K562 (cell line): Measurements from ENCODE around the gene VPS11. TPM values are rescaled to one million over a fixed set of nuclear protein-coding genes. Genes with fewer than 3 reads are reported as not detected.

Source experiments
- ATAC-seq: fragments of 200-7000 bp; cut with Tn5 transposase; 3 replicates; pipeline ENCODE4 v1.9.1; 2020; ENCODE audit warnings: moderate library complexity
- BruUV-seq: library from RNA; stranded (reverse); fragments of 400-500 nt; replicated peaks from 2 replicates; lab custom pipeline; 2021; lab: Mats Ljungman, UMichigan
- CTCF ChIA-PET: fragments of 300-600 bp; formaldehyde crosslinking; extraction: SDS; loops from one replicate; lab custom pipeline; 2021; ENCODE audit warnings: low intra/inter-chr PET ratio; lab: Yijun Ruan, JAX
- POLR2A ChIA-PET: fragments of 300-600, 350-650 bp; sonication (Branson Sonifier 250); formaldehyde crosslinking; extraction: SDS; loops from one replicate; lab custom pipeline; 2021; ENCODE audit warnings: antibody characterized with exemption, inconsistent platforms; lab: Yijun Ruan, JAX
- DNase-seq, 4 experiments: peaks; one replicate each; pipeline versions ENCODE4 v3.0.0 to v3.0.0-alpha.2; 2011 to 2018; ENCODE audit warnings: low spot score in 3 of 4, mixed read lengths in 3 of 4; ENCODE audit errors: extremely low read depth in 1 of 4
- FAIRE-seq: peaks from 2 replicates; lab custom pipeline; 2011; peaks lifted over from hg19 to GRCh38; lab: Jason Lieb, UNC
- H2AFZ ChIP-seq: 2 replicates; pipeline ENCODE4 v1.6.0; 2011; ENCODE audit warnings: low read depth, low read length, control low read depth, inconsistent platforms
- H3K27ac ChIP-seq: fragments of 200-600 bp; 3 replicates; pipeline ENCODE4 v1.8.0; 2011; ENCODE audit warnings: low read depth, mild to moderate bottlenecking, control low read depth, inconsistent platforms, low read length, moderate library complexity, mixed read lengths; ENCODE audit errors: extremely low read depth
- H3K27me3 ChIP-seq, 2 experiments: fragments of 300-600 bp in 1 of 2; 2 replicates in 1 of 2; 3 replicates in 1 of 2; pipeline versions ENCODE4 v1.6.0 to v1.8.0; 2011; ENCODE audit warnings: inconsistent platforms in 2 of 2, low read length in 2 of 2, mild to moderate bottlenecking in 1 of 2, mixed read lengths in 1 of 2, moderate library complexity in 1 of 2; ENCODE audit not compliant: control insufficient read depth in 2 of 2, insufficient read depth in 2 of 2
- H3K36me3 ChIP-seq: fragments of 300-600 bp; 3 replicates; pipeline ENCODE4 v1.8.0; 2011; ENCODE audit warnings: mild to moderate bottlenecking, low read length, inconsistent platforms; ENCODE audit not compliant: control insufficient read depth, insufficient read depth
- H3K4me1 ChIP-seq, 2 experiments: fragments of 200-600 bp in 1 of 2; replicated peaks in 1 of 2; 2 replicates in 1 of 2; 3 replicates in 1 of 2; pipeline versions ENCODE4 v1.5.1 to v1.8.0; 2011; ENCODE audit warnings: inconsistent platforms in 2 of 2, low read length in 2 of 2, mild to moderate bottlenecking in 1 of 2, mixed read lengths in 1 of 2, moderate library complexity in 1 of 2; ENCODE audit not compliant: control insufficient read depth in 2 of 2, insufficient read depth in 2 of 2
- H3K4me2 ChIP-seq: 2 replicates; pipeline ENCODE4 v1.6.1; 2011; ENCODE audit warnings: low read length, control low read depth, inconsistent platforms, mixed read lengths; ENCODE audit not compliant: insufficient read depth
- H3K4me3 ChIP-seq: fragments of 200-600 bp; sonication (generic), shearing (Covaris generic); 2 replicates; pipeline ENCODE4 v1.5.1; 2016; ENCODE audit warnings: control low read depth, inconsistent platforms
- H3K79me2 ChIP-seq: fragments of 200-600 bp; 3 replicates; pipeline ENCODE4 v1.8.0; 2011; ENCODE audit warnings: low read length, inconsistent platforms; ENCODE audit not compliant: control insufficient read depth, insufficient read depth
- H3K9ac ChIP-seq, 2 experiments: 2 replicates each; pipeline versions ENCODE4 v1.6.0 to v1.6.1; 2011; ENCODE audit warnings: low read depth in 2 of 2, low read length in 2 of 2, control low read depth in 1 of 2, inconsistent platforms in 1 of 2, mild to moderate bottlenecking in 1 of 2, mixed read lengths in 1 of 2; ENCODE audit not compliant: insufficient read depth in 1 of 2
- H3K9me1 ChIP-seq: one replicate; pipeline ENCODE4 v1.6.0; 2011; ENCODE audit warnings: inconsistent platforms, mild to moderate bottlenecking, low read length, moderate library complexity; ENCODE audit not compliant: control insufficient read depth, insufficient read depth
- H3K9me3 ChIP-seq: replicated peaks from 2 replicates; pipeline ENCODE4 v1.5.1; 2011; ENCODE audit warnings: low read depth, low read length, inconsistent platforms; ENCODE audit not compliant: control insufficient read depth, insufficient read depth
- H4K20me1 ChIP-seq: replicated peaks from 2 replicates; pipeline ENCODE4 v1.6.1; 2011; ENCODE audit warnings: low read length, inconsistent platforms, mixed read lengths; ENCODE audit not compliant: control insufficient read depth, insufficient read depth
- FOXK2 ChIP-seq, 2 experiments: fragments of 450-650 bp; IDR thresholded peaks in 1 of 2; conservative IDR thresholded peaks in 1 of 2; 2 replicates each; pipeline ENCODE4 v1.6.1; 2016; ENCODE audit warnings: low read depth in 2 of 2, mild to moderate bottlenecking in 1 of 2
- KLF10 ChIP-seq: fragments of 250-450 bp; sonication (Bioruptor Pico); IDR thresholded peaks from 2 replicates; pipeline ENCODE4 v1.6.1; 2021; ENCODE audit warnings: matching md5 sums
- MCM2 ChIP-seq: fragments of 450-650 bp; IDR thresholded peaks from 2 replicates; pipeline ENCODE4 v1.6.1; 2017; ENCODE audit warnings: low read depth, mild to moderate bottlenecking
- MCM7 ChIP-seq, 2 experiments: fragments of 450-650 bp; IDR thresholded peaks; 2 replicates each; pipeline ENCODE4 v1.6.1; 2016 to 2018
- RFX1 ChIP-seq: fragments of 450-650 bp; IDR thresholded peaks from 2 replicates; pipeline ENCODE4 v1.6.1; 2016; ENCODE audit warnings: mild to moderate bottlenecking, moderate library complexity
- SMAD2 ChIP-seq: fragments of 150-350 bp; IDR thresholded peaks from 2 replicates; pipeline ENCODE4 v1.6.1; 2014; ENCODE audit warnings: low read depth, mild to moderate bottlenecking, low read length
- ZNF695 ChIP-seq: fragments of 450-650 bp; formaldehyde crosslinking; IDR thresholded peaks from 2 replicates; pipeline ENCODE4 v1.4.0; 2020; ENCODE audit warnings: mild to moderate bottlenecking, moderate library complexity
- WGBS: fragments of 100-300 bp; shearing (Covaris generic); methylation state at CpG from one replicate; pipeline ENCODE4 v1.1.6; 2016; ENCODE audit warnings: low coverage, mixed read lengths; ENCODE audit not compliant: insufficient coverage; ENCODE audit errors: missing lambda C conversion rate; 5-methylcytosine and 5-hydroxymethylcytosine counted together
- in situ Hi-C: fragments of 300-500 bp; cut with MboI; formaldehyde crosslinking; loops from 4 replicates; pipeline ENCODE4 v1.15.0; 2018; ENCODE audit warnings: inconsistent platforms, mixed read lengths
- intact Hi-C: fragments of 100-400 bp; cut with micrococcal nuclease; formaldehyde crosslinking; loops from 2 replicates; pipeline ENCODE4 v1.14.2; 2022
- polyA plus RNA-seq, 8 experiments: library from polyadenylated mRNA; depleted of rRNA in 4 of 8; stranded (reverse) in 5 of 8; unstranded in 3 of 8; fragments of >200 nt; fragmentation: Nextera tagmentation in 2 of 8; fragmentation: Illumina TruSeq in 1 of 8; extraction: Ambion mirVana in 2 of 8; extraction: Trizol in 1 of 8; gene quantifications; 2 replicates each; pipeline versions ENCODE4 v1.2.1 to v1.2.3, GENCODE V29; 2011 to 2014; ENCODE audit warnings: inconsistent platforms in 1 of 8, missing spikeins in 1 of 8
- total RNA-seq, 7 experiments: library from RNA; depleted of rRNA in 6 of 7; stranded (reverse); fragments of >200 nt in 6 of 7; fragmentation: Illumina TruSeq in 2 of 7; extraction: Trizol in 2 of 7; gene quantifications; 2 replicates each; pipeline versions ENCODE4 v1.2.1 to v1.2.3, GENCODE V29; 2011 to 2021; ENCODE audit warnings: low replicate concordance in 1 of 7
- TF ChIP-seq, protein P1 (sequence below): fragments of 250-450 bp; sonication (Bioruptor Pico); IDR thresholded peaks from 2 replicates; pipeline ENCODE4 v1.4.0; 2020
- TF ChIP-seq, protein P2 (sequence below), 3 experiments: fragments of 200-800 bp in 1 of 3; fragments of 250-450 bp in 1 of 3; fragments of 450-650 bp in 1 of 3; sonication (Bioruptor Pico) in 1 of 3; sonication (Bioruptor generic) in 1 of 3; formaldehyde crosslinking in 1 of 3; IDR thresholded peaks; 2 replicates each; pipeline versions ENCODE4 v1.6.1 to v1.8.0; 2016 to 2022; ENCODE audit warnings: mild to moderate bottlenecking in 2 of 3, missing genetic modification characterization in 2 of 3, missing compliant biosample characterization in 1 of 3, moderate library complexity in 1 of 3
- TF ChIP-seq, protein P3 (sequence below): fragments of 450-650 bp; IDR thresholded peaks from 2 replicates; pipeline ENCODE4 v1.6.1; 2016; ENCODE audit warnings: missing biosample characterization, missing genetic modification characterization
- TF ChIP-seq, protein P4 (sequence below): sonication (generic); formaldehyde crosslinking; IDR thresholded peaks from 2 replicates; pipeline ENCODE4 v1.8.0; 2022; ENCODE audit warnings: missing genetic modification reagents, mild to moderate bottlenecking, borderline replicate concordance

VPS11 gene
- total and polyA plus RNA-seq, 9 of the 15 experiments (the other 6 are each of a cell fraction or from before 2014, with no cell fraction given), result 14.1 to 35.5 (median 27.5) TPM

DNA sequence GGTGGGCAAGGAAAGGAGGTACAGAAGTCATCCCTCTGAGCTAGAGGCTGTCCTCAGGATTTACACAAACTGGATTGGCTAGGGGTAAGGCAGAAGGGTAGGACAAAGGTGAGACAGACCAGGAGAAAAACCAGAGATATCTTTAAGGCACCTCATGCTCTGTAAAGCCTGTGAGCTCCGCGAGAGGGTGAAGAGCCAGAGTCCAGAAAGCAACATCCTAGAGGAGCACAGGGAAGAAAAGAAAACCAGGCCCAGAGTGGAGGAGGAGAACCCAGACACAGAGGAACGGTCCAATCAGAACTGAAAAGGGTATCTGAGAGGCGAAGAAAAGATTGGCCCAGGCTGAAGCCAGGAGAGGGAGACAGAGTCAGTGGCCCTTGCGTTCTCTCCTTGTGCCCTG lies 42.1 kb upstream of the VPS11 start:
- peaks cover 62% of the 10 kb centered on the region for H3K79me2 ChIP-seq
- intact Hi-C loops (no loop called here), in situ Hi-C loops (no loop called here)
- peaks cover 85% of the 10 kb centered on the region for H3K36me3 ChIP-seq
- H3K9ac ChIP-seq, result peak overlapping the region in 1 of 2 experiments; percentile 75; a peak in 1 of 4 replicates
- H3K4me3 ChIP-seq, result no peak overlapping the region
- no peak overlapping the region for H3K4me2 ChIP-seq
- BruUV-seq, result no TSS peak
- peak overlapping the region; percentile 5; the same call in 2 of the 3 replicates for H3K27ac ChIP-seq
- no peak overlapping the region for H2AFZ ChIP-seq
- no peaks in the 10 kb centered on the region for H3K27me3 ChIP-seq
- FAIRE-seq (no peak), DNase-seq (peak in 1 of 4 experiments; percentile 8), ATAC-seq (no peak)
- peaks cover 22% of the 10 kb centered on the region for H4K20me1 ChIP-seq
- no peaks in the 10 kb centered on the region for H3K9me1 ChIP-seq
- POLR2A ChIA-PET, result interaction anchor here (1.0 to 5.2 kb wide), 4 partner anchors 12 to 67 kb away, joined by 3 to 33 read pairs (median 11); partner anchors contain the start of gene HYOU1
- peaks cover 49 to 50% of the 10 kb centered on the region in 2 experiments for H3K4me1 ChIP-seq
- H3K9me3 ChIP-seq, result no peaks in the 10 kb centered on the region
- 91% methylated on average over 5 of the region's 5 CpGs for WGBS
- CTCF ChIA-PET, result no interaction called here
- TF ChIP-seq MCM2 (no peak), MCM7 (IDR thresholded peaks at IDR 0.05) (no peak), KLF10 (CRISPR knock-in tag) (no peak), SMAD2 (no peak), RFX1 (no peak), FOXK2 (conservative IDR thresholded peaks at IDR 0.05 in 1 of 2, IDR thresholded peaks at IDR 0.05 in 1 of 2; ENCODE audit: low read depth in 2 of 2) (no peak), ZNF695 (CRISPR knock-in tag) (no peak)
- TF ChIP-seq, protein P1, sequence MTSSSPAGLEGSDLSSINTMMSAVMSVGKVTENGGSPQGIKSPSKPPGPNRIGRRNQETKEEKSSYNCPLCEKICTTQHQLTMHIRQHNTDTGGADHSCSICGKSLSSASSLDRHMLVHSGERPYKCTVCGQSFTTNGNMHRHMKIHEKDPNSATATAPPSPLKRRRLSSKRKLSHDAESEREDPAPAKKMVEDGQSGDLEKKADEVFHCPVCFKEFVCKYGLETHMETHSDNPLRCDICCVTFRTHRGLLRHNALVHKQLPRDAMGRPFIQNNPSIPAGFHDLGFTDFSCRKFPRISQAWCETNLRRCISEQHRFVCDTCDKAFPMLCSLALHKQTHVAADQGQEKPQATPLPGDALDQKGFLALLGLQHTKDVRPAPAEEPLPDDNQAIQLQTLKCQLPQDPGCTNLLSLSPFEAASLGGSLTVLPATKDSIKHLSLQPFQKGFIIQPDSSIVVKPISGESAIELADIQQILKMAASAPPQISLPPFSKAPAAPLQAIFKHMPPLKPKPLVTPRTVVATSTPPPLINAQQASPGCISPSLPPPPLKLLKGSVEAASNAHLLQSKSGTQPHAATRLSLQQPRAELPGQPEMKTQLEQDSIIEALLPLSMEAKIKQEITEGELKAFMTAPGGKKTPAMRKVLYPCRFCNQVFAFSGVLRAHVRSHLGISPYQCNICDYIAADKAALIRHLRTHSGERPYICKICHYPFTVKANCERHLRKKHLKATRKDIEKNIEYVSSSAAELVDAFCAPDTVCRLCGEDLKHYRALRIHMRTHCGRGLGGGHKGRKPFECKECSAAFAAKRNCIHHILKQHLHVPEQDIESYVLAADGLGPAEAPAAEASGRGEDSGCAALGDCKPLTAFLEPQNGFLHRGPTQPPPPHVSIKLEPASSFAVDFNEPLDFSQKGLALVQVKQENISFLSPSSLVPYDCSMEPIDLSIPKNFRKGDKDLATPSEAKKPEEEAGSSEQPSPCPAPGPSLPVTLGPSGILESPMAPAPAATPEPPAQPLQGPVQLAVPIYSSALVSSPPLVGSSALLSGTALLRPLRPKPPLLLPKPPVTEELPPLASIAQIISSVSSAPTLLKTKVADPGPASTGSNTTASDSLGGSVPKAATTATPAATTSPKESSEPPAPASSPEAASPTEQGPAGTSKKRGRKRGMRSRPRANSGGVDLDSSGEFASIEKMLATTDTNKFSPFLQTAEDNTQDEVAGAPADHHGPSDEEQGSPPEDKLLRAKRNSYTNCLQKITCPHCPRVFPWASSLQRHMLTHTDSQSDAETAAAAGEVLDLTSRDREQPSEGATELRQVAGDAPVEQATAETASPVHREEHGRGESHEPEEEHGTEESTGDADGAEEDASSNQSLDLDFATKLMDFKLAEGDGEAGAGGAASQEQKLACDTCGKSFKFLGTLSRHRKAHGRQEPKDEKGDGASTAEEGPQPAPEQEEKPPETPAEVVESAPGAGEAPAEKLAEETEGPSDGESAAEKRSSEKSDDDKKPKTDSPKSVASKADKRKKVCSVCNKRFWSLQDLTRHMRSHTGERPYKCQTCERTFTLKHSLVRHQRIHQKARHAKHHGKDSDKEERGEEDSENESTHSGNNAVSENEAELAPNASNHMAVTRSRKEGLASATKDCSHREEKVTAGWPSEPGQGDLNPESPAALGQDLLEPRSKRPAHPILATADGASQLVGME, result no peak
- TF ChIP-seq, protein P2, sequence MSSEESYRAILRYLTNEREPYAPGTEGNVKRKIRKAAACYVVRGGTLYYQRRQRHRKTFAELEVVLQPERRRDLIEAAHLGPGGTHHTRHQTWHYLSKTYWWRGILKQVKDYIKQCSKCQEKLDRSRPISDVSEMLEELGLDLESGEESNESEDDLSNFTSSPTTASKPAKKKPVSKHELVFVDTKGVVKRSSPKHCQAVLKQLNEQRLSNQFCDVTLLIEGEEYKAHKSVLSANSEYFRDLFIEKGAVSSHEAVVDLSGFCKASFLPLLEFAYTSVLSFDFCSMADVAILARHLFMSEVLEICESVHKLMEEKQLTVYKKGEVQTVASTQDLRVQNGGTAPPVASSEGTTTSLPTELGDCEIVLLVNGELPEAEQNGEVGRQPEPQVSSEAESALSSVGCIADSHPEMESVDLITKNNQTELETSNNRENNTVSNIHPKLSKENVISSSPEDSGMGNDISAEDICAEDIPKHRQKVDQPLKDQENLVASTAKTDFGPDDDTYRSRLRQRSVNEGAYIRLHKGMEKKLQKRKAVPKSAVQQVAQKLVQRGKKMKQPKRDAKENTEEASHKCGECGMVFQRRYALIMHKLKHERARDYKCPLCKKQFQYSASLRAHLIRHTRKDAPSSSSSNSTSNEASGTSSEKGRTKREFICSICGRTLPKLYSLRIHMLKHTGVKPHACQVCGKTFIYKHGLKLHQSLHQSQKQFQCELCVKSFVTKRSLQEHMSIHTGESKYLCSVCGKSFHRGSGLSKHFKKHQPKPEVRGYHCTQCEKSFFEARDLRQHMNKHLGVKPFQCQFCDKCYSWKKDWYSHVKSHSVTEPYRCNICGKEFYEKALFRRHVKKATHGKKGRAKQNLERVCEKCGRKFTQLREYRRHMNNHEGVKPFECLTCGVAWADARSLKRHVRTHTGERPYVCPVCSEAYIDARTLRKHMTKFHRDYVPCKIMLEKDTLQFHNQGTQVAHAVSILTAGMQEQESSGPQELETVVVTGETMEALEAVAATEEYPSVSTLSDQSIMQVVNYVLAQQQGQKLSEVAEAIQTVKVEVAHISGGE (CRISPR knock-in tag; IDR thresholded peaks at IDR 0.05), result no peak
- TF ChIP-seq, protein P3, sequence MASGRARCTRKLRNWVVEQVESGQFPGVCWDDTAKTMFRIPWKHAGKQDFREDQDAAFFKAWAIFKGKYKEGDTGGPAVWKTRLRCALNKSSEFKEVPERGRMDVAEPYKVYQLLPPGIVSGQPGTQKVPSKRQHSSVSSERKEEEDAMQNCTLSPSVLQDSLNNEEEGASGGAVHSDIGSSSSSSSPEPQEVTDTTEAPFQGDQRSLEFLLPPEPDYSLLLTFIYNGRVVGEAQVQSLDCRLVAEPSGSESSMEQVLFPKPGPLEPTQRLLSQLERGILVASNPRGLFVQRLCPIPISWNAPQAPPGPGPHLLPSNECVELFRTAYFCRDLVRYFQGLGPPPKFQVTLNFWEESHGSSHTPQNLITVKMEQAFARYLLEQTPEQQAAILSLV, result no peak
- TF ChIP-seq, protein P4, sequence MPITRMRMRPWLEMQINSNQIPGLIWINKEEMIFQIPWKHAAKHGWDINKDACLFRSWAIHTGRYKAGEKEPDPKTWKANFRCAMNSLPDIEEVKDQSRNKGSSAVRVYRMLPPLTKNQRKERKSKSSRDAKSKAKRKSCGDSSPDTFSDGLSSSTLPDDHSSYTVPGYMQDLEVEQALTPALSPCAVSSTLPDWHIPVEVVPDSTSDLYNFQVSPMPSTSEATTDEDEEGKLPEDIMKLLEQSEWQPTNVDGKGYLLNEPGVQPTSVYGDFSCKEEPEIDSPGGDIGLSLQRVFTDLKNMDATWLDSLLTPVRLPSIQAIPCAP, result no peak
